ENCODE measurements around the gene ZNF622. TPM values are rescaled to one million over a fixed set of nuclear protein-coding genes. Genes with fewer than 3 reads are reported as not detected.

Gene ZNF622
- total RNA-seq, 1 donor from 2014 or later, result 65.2 TPM

- no peak overlapping the region for H3K4me3 ChIP-seq (ENCODE audit: low read depth, low read length)
- no peak for TF ChIP-seq CTCF (IDR thresholded peaks at IDR 0.05; ENCODE audit: insufficient read depth, low read length, poor library complexity, severe bottlenecking)
- H3K27me3 ChIP-seq (ENCODE audit: control insufficient read depth, insufficient read depth, low read length), result no peaks in the 10 kb centered on the region
- DNase-seq (ENCODE audit: low read depth), result no peak
- H3K36me3 ChIP-seq (ENCODE audit: control insufficient read depth, insufficient read depth, low read length), result no peaks in the 10 kb centered on the region
Measured at GRCh38 chr5:16471387-16471786, 5.8 kb upstream of the ZNF622 start.

GRCh38 chr5:16467363-16468219 lies 2.0 kb upstream of the ZNF622 start:
- H3K36me3 ChIP-seq (ENCODE audit: control insufficient read depth, insufficient read depth, low read length), result no peaks in the 10 kb centered on the region
- no peak overlapping the region for H3K4me3 ChIP-seq (ENCODE audit: low read depth, low read length)
- no peak for DNase-seq (ENCODE audit: low read depth)

GRCh38 chr5:16464664-16465543 lies 696 bp downstream of the ZNF622 start:
- no peaks in the 10 kb centered on the region for H3K27me3 ChIP-seq (ENCODE audit: control insufficient read depth, insufficient read depth, low read length)
- peak overlapping the region; percentile 65 for H3K4me3 ChIP-seq (ENCODE audit: low read depth, low read length)
- TF ChIP-seq CTCF (IDR thresholded peaks at IDR 0.05; ENCODE audit: insufficient read depth, low read length, poor library complexity, severe bottlenecking), result no peak
- DNase-seq (ENCODE audit: low read depth), result no peak
- H3K36me3 ChIP-seq (ENCODE audit: control insufficient read depth, insufficient read depth, low read length), result no peaks in the 10 kb centered on the region

More at GRCh38 chr5:16467363-16468219, 2.0 kb upstream of the ZNF622 start:
- TF ChIP-seq CTCF (IDR thresholded peaks at IDR 0.05; ENCODE audit: insufficient read depth, low read length, poor library complexity, severe bottlenecking), result no peak
- no peaks in the 10 kb centered on the region for H3K27me3 ChIP-seq (ENCODE audit: control insufficient read depth, insufficient read depth, low read length)

- DNase-seq (ENCODE audit: low read depth), result no peak
- Histone ChIP-seq H3K36me3 (ENCODE audit: control insufficient read depth, insufficient read depth, low read length) (no peaks in the 10 kb centered on the region), H3K27me3 (ENCODE audit: control insufficient read depth, insufficient read depth, low read length) (no peaks in the 10 kb centered on the region), H3K4me3 (ENCODE audit: low read depth, low read length) (peak overlapping the region; percentile 65)
- no peak for TF ChIP-seq CTCF (IDR thresholded peaks at IDR 0.05; ENCODE audit: insufficient read depth, low read length, poor library complexity, severe bottlenecking)
Measured at GRCh38 chr5:16464231-16464630, 1.4 kb downstream of the ZNF622 start.

- peak; percentile 60 for DNase-seq (ENCODE audit: low read depth)
- no peaks in the 10 kb centered on the region for H3K36me3 ChIP-seq (ENCODE audit: control insufficient read depth, insufficient read depth, low read length)
- no peak overlapping the region for H3K4me3 ChIP-seq (ENCODE audit: low read depth, low read length)
- no peaks in the 10 kb centered on the region for H3K27me3 ChIP-seq (ENCODE audit: control insufficient read depth, insufficient read depth, low read length)
- no peak for TF ChIP-seq CTCF (IDR thresholded peaks at IDR 0.05; ENCODE audit: insufficient read depth, low read length, poor library complexity, severe bottlenecking)
Measured at GRCh38 chr5:16461782-16462181, 3.8 kb downstream of the ZNF622 start.
